Ovary (tissue), 3 donors: ENCODE data around the gene ZNF280B.

Experiments
- EP300 ChIP-seq: sonication (generic); formaldehyde crosslinking; IDR thresholded peaks from one replicate; pipeline ENCODE4 v1.6.1; 2017; ENCODE audit warnings: antibody characterized with exemption
- POLR2A ChIP-seq: fragments of 450-650 bp; IDR thresholded peaks from one replicate; pipeline ENCODE4 v1.6.1; 2017; ENCODE audit warnings: antibody characterized with exemption, mild to moderate bottlenecking, moderate library complexity
- TF ChIP-seq, protein P1 (sequence below), 3 donors: fragments of 450-650 bp in 2 of 3; fragments of 200-600 bp in 1 of 3; IDR thresholded peaks; one replicate each; pipeline versions ENCODE4 v1.5.1 to v1.8.0; 2016 to 2022; ENCODE audit warnings: antibody characterized with exemption in 3 of 3, mild to moderate bottlenecking in 1 of 3
- donor health status: DM: no; HTN: no; CAD: no.

DNA sequence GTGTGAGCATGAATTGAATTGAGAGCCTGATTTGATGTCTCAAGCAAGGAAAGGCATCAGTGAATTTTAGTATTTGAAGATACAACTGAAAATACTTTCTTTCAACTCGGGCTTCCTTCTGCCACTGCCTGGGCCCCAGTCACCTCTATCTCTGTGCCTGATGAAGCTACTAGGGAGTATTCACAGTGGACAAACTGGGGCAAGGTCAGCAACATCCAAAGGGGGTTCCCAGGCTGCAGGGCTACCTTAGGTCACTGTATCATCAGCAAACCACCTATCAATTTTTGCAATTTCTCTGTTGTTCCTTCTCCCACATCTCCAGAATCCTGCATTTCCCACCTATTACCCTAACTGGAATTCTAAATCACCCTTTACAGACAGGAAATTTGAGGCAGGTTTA is 40.4 kb upstream of the ZNF280B start:
- TF ChIP-seq, protein P1, sequence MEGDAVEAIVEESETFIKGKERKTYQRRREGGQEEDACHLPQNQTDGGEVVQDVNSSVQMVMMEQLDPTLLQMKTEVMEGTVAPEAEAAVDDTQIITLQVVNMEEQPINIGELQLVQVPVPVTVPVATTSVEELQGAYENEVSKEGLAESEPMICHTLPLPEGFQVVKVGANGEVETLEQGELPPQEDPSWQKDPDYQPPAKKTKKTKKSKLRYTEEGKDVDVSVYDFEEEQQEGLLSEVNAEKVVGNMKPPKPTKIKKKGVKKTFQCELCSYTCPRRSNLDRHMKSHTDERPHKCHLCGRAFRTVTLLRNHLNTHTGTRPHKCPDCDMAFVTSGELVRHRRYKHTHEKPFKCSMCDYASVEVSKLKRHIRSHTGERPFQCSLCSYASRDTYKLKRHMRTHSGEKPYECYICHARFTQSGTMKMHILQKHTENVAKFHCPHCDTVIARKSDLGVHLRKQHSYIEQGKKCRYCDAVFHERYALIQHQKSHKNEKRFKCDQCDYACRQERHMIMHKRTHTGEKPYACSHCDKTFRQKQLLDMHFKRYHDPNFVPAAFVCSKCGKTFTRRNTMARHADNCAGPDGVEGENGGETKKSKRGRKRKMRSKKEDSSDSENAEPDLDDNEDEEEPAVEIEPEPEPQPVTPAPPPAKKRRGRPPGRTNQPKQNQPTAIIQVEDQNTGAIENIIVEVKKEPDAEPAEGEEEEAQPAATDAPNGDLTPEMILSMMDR (IDR thresholded peaks at IDR 0.05) = no peak
- TF ChIP-seq POLR2A = no peak
- TF ChIP-seq EP300 = no peak
